PFSK-1 (cell line): ENCODE measurements around the gene CACNA1H.

Experiments used
- FOXP2 ChIP-seq: optimal IDR thresholded peaks from 2 replicates; pipeline ENCODE3; 2011; ENCODE audit warnings: borderline replicate concordance, control low read depth, inconsistent platforms; ENCODE audit not compliant: insufficient read depth; ENCODE audit errors: extremely low read length, extremely low read depth
- POLR2AphosphoS5 ChIP-seq: IDR thresholded peaks from 2 replicates; pipeline ENCODE4 v1.6.1; 2012; ENCODE audit warnings: low read depth, mild to moderate bottlenecking, control low read depth, low read length, moderate library complexity
- REST ChIP-seq, 2 experiments: IDR thresholded peaks; 2 replicates each; pipeline versions ENCODE4 v1.6.1 to v1.8.0; 2011 to 2012; ENCODE audit warnings: low read depth in 2 of 2, low read length in 2 of 2, control low read depth in 1 of 2, inconsistent platforms in 1 of 2, mild to moderate bottlenecking in 1 of 2, moderate library complexity in 1 of 2; ENCODE audit not compliant: insufficient read depth in 1 of 2
- SIN3A ChIP-seq: IDR thresholded peaks from 2 replicates; pipeline ENCODE4 v1.6.1; 2012; ENCODE audit warnings: mild to moderate bottlenecking, low read length, moderate library complexity, borderline replicate concordance; ENCODE audit not compliant: insufficient read depth
- TAF1 ChIP-seq: IDR thresholded peaks from 2 replicates; pipeline ENCODE4 v1.6.1; 2012; ENCODE audit warnings: low read length, control low read depth, borderline replicate concordance; ENCODE audit not compliant: insufficient read depth

The CACNA1H gene

GRCh38 chr16:1149101-1149636, 3.7 kb upstream of the CACNA1H start:
- TF ChIP-seq REST (IDR thresholded peaks at IDR 0.05; ENCODE audit: insufficient read depth in 1 of 2, low read depth in 2 of 2, low read length in 2 of 2) (no peak), POLR2AphosphoS5 (no peak), TAF1 (no peak), FOXP2 (no peak), SIN3A (no peak)

DNA sequence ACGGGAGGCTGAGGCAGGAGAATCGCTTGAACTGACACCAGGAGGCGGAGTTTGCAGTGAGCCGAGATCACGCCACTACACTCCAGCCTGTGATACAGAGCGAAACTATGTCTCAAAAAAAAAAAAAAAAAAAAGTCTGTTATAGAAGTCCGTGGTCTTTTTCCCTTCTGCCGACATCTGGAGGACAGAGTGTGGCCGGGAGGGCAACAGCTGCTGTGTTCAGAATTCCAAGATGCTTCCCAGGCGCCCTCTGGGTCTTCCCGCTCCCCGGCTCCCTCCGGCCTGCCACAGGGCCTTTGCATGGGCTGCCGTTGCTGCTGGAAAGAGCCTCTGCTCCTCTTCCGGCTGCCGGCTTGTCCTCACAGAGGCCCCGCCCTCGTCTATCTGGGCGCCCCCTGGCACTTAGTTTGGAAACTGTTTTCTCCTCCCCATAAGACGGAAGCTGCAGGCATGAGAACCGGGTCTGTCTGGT, 2.4 kb upstream of the CACNA1H start:
- TF ChIP-seq REST (IDR thresholded peaks at IDR 0.05; ENCODE audit: insufficient read depth in 1 of 2, low read depth in 2 of 2, low read length in 2 of 2): no peak
- no peak for TF ChIP-seq TAF1
- no peak for TF ChIP-seq FOXP2

DNA sequence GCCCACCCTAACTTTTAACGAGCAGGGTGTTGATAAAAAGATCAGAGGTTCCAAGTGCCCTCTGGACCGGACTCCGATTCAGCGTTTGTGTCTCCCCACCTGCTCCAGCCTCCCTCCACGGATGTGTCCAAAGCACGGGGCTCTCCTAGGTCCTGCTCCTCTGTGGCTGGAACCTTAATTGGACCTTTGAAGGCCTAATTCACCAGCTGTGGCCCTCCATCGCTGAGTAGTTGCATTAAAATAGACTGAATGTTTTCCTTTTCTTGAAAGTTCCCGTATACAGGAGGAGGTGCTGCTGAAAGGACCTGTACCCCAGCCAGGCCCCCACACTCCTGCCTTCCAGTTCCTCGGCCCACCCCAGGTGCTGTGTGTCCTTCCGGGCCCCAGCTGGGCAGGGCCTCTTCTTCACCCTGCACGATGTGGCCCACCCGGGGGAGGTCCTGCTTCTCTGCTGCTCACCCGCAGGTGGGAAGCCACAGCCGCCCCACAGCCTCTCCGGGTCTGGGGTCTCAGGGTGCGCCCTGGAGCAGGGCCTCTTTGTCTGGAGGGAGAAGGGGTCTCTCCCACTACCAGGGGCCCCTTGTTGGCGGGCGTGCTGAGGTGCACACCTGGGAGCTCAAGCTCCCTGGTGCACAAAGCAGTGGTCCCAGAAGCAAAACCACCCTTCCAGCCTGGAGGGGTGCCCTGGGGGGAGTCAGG, 1.3 kb upstream of the CACNA1H start:
- TF ChIP-seq SIN3A (no peak), REST (IDR thresholded peaks at IDR 0.05; ENCODE audit: insufficient read depth in 1 of 2, low read depth in 2 of 2, low read length in 2 of 2) (no peak), FOXP2 (no peak), POLR2AphosphoS5 (no peak), TAF1 (no peak)

DNA sequence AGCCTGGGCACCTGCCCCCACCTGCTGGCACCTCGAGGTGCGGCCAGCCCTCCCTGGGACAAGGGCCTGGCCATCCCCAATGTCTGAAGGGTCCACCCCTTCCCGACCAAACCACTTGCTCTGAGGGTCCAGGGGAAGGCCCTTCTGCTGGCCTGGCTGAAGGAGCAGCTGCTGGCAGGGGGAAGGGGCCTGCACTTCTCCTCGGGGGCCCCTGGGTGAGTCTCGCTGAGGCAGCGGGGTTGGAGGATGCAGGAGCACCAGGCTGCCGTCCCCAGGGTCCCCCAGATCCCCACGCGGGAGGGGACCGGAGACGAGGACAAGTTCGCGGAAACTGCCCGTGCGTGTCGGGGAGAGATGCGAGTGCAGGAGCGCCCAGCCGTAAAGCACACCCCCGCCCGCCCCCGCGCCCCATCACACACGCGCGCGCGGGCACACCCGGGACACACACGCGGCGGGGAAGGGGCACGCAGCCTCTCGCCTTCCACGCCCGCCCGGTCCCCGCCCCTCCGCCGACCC, 725 bp upstream of the CACNA1H start:
- TF ChIP-seq SIN3A (no peak), TAF1 (no peak), POLR2AphosphoS5 (no peak), FOXP2 (no peak), REST (IDR thresholded peaks at IDR 0.05; ENCODE audit: insufficient read depth in 1 of 2, low read depth in 2 of 2, low read length in 2 of 2) (no peak)

- TF ChIP-seq REST (IDR thresholded peaks at IDR 0.05; ENCODE audit: insufficient read depth in 1 of 2, low read depth in 2 of 2, low read length in 2 of 2) (no peak), SIN3A (no peak), FOXP2 (no peak), TAF1 (no peak), POLR2AphosphoS5 (no peak)
Measured at GRCh38 chr16:1153480-1154160, 714 bp downstream of the CACNA1H start.
